Stimulated activated CD4-positive, alpha-beta T cell treated with anti-CD3 and anti-CD28 coated beads, Interleukin-12 subunit alpha, Interleukin-12 subunit beta, amount 100 ng/mL, for 4 hours (primary cell): Measurements from ENCODE around the gene MPP7.

ENCODE experiments used
- DNase-seq: peaks from one replicate; pipeline ENCODE4 v3.0.0-alpha.2; 2020

The MPP7 gene

GRCh38 chr10:28263136-28263857 is 39.6 kb downstream of the MPP7 start:
- no peak for DNase-seq

GRCh38 chr10:28256776-28257175 is 46.1 kb downstream of the MPP7 start:
- no peak for DNase-seq

DNA sequence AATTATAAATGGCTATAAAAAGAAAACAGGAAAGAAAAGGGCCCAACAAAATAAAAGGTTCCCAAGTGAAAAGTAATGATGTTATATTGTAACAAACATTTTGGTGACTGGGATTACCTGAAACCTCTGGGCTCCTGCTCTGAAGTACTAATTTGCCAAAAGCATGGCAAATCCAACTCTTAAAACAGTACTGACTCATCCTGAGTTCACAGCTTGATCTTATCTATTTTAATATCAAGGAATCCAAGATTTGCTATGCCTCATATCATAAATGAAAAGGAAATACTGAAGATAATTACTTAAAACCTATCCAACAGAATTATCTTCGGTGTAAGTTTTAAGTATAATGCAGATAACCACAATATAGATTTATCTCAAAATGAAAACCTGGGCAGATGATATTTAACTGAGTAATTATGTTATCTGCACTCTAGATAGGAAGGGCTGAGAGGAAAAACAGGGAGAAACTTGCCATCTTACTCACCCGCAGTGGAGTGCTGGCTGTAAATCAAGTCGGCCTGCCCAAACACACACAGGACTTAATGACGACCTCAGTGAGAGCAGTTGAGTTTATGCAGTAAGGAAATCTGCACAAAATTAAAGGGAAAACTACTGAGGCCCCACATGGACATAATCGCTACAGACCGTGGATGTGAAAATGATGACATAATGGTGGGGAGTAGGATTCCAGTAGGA is 48.4 kb downstream of the MPP7 start:
- no peak for DNase-seq

- no peak for DNase-seq
Measured at GRCh38 chr10:28253169-28253785, 49.6 kb downstream of the MPP7 start.
